DMS53 (cell line): ENCODE measurements around the gene DHRS3.
A peak's percentile ranks its signal among the peaks of the same experiment; 100 is the strongest.

Source experiments
- DNase-seq: peaks from one replicate; lab custom pipeline; 2025; lab: John Stamatoyannopoulos, UW

The DHRS3 gene

GRCh38 chr1:12552951-12553921, 64.8 kb downstream of the DHRS3 start:
- no peak for DNase-seq

- DNase-seq: no peak
These were observed 65.7 kb downstream of the DHRS3 start for GRCh38 chr1:12552111-12552888.

GRCh38 chr1:12551584-12551983, 66.4 kb downstream of the DHRS3 start:
- DNase-seq: no peak

GRCh38 chr1:12549460-12550349, 68.3 kb downstream of the DHRS3 start:
- peak; percentile 96 for DNase-seq

GRCh38 chr1:12548973-12549459, 69.0 kb downstream of the DHRS3 start:
- peak; percentile 56 for DNase-seq

GRCh38 chr1:12548279-12548972, 69.6 kb downstream of the DHRS3 start:
- DNase-seq: no peak

GRCh38 chr1:12547586-12548225, 70.3 kb downstream of the DHRS3 start:
- no peak for DNase-seq

GRCh38 chr1:12546771-12547585, 71.0 kb downstream of the DHRS3 start:
- no peak for DNase-seq

- no peak for DNase-seq
These were observed 73.0 kb downstream of the DHRS3 start for GRCh38 chr1:12544992-12545391.

GRCh38 chr1:12544357-12544756, 73.7 kb downstream of the DHRS3 start:
- DNase-seq: no peak

GRCh38 chr1:12543740-12544154, 74.3 kb downstream of the DHRS3 start:
- DNase-seq: no peak

- no peak for DNase-seq
These were observed 75.1 kb downstream of the DHRS3 start for GRCh38 chr1:12542616-12543592.

- no peak for DNase-seq
These were observed 75.9 kb downstream of the DHRS3 start for GRCh38 chr1:12542138-12542465.

GRCh38 chr1:12541274-12542137, 76.5 kb downstream of the DHRS3 start:
- no peak for DNase-seq

GRCh38 chr1:12540580-12541273, 77.3 kb downstream of the DHRS3 start:
- no peak for DNase-seq

GRCh38 chr1:12539705-12540579, 78.1 kb downstream of the DHRS3 start:
- DNase-seq: no peak
